KMS-11 (cell line): ENCODE results near the gene KDR.

Experiments
- H2AFZ ChIP-seq: fragments of 200-600 bp; sonication (generic); 2 replicates; pipeline ENCODE4 v1.6.1; 2016; ENCODE audit warnings: antibody characterized with exemption, mixed run types, low read depth
- H3K27ac ChIP-seq: fragments of 200-600 bp; sonication (generic); 2 replicates; pipeline ENCODE4 v1.6.1; 2016; ENCODE audit warnings: mild to moderate bottlenecking, mixed run types
- H3K27me3 ChIP-seq: fragments of 200-600 bp; sonication (generic); 2 replicates; pipeline ENCODE4 v1.6.1; 2017; ENCODE audit warnings: mild to moderate bottlenecking, low read depth, mixed run types, moderate library complexity; ENCODE audit not compliant: insufficient read depth
- H3K36me3 ChIP-seq: fragments of 200-600 bp; sonication (generic); 2 replicates; pipeline ENCODE4 v1.6.1; 2017; ENCODE audit warnings: mild to moderate bottlenecking, mixed run types; ENCODE audit not compliant: insufficient read depth
- H3K4me1 ChIP-seq: fragments of 200-600 bp; sonication (generic); 2 replicates; pipeline ENCODE4 v1.6.1; 2016; ENCODE audit warnings: mild to moderate bottlenecking, low read depth, mixed run types; ENCODE audit not compliant: poor library complexity, severe bottlenecking
- H3K4me2 ChIP-seq: fragments of 200-600 bp; sonication (generic); 2 replicates; pipeline ENCODE4 v1.7.0; 2016; ENCODE audit warnings: mild to moderate bottlenecking, mixed run types
- H3K4me3 ChIP-seq: fragments of 200-600 bp; sonication (generic); IDR thresholded peaks from 2 replicates; pipeline ENCODE4 v1.6.1; 2017; ENCODE audit warnings: low read depth, low read length, mixed read lengths; ENCODE audit not compliant: insufficient read depth
- H3K79me2 ChIP-seq: fragments of 200-600 bp; sonication (generic); 2 replicates; pipeline ENCODE4 v1.6.1; 2016; ENCODE audit warnings: low read depth, mixed run types; ENCODE audit not compliant: insufficient read depth
- H3K9ac ChIP-seq: fragments of 200-600 bp; sonication (generic); 2 replicates; pipeline ENCODE4 v1.6.1; 2016; ENCODE audit warnings: mild to moderate bottlenecking, mixed run types
- H4K20me1 ChIP-seq: fragments of 200-600 bp; sonication (generic); 2 replicates; pipeline ENCODE4 v1.6.1; 2016; ENCODE audit warnings: mild to moderate bottlenecking, mixed run types; ENCODE audit not compliant: insufficient read depth
- CTCF ChIP-seq: fragments of 200-600 bp; sonication (generic); conservative IDR thresholded peaks from 2 replicates; pipeline ENCODE4 v1.6.1; 2017; ENCODE audit warnings: low read depth, mild to moderate bottlenecking, antibody characterized with exemption, low read length, moderate library complexity, mixed read lengths

The KDR gene

GRCh38 chr4:55038176-55038890 lies 87.1 kb downstream of the KDR start:
- no peaks in the 10 kb centered on the region for H3K36me3 ChIP-seq
- no peaks in the 10 kb centered on the region for H3K27me3 ChIP-seq
- H4K20me1 ChIP-seq = no peaks in the 10 kb centered on the region
- no peak overlapping the region for H3K4me3 ChIP-seq
- no peaks in the 10 kb centered on the region for H3K79me2 ChIP-seq
- no peak overlapping the region for H3K9ac ChIP-seq
- H3K27ac ChIP-seq = no peak overlapping the region
- TF ChIP-seq CTCF = no peak
- no peak overlapping the region for H3K4me2 ChIP-seq
- no peaks in the 10 kb centered on the region for H3K4me1 ChIP-seq
- H2AFZ ChIP-seq = no peak overlapping the region

- H3K9ac ChIP-seq = no peak overlapping the region
- H3K4me3 ChIP-seq = no peak overlapping the region
- TF ChIP-seq CTCF = no peak
- no peaks in the 10 kb centered on the region for H3K27me3 ChIP-seq
- no peaks in the 10 kb centered on the region for H3K36me3 ChIP-seq
- H3K27ac ChIP-seq = no peak overlapping the region
- no peak overlapping the region for H3K4me2 ChIP-seq
- no peak overlapping the region for H2AFZ ChIP-seq
- H3K79me2 ChIP-seq = no peaks in the 10 kb centered on the region
- H4K20me1 ChIP-seq = no peaks in the 10 kb centered on the region
- no peaks in the 10 kb centered on the region for H3K4me1 ChIP-seq
Observed at GRCh38 chr4:55037728-55038127, 87.7 kb downstream of the KDR start.

GRCh38 chr4:55036405-55036804 lies 89.0 kb downstream of the KDR start:
- no peaks in the 10 kb centered on the region for H3K4me1 ChIP-seq
- H3K27me3 ChIP-seq = no peaks in the 10 kb centered on the region
- H3K4me3 ChIP-seq = no peak overlapping the region
- H3K9ac ChIP-seq = no peak overlapping the region
- H3K36me3 ChIP-seq = no peaks in the 10 kb centered on the region
- no peak overlapping the region for H3K27ac ChIP-seq
- H3K79me2 ChIP-seq = no peaks in the 10 kb centered on the region
- no peak for TF ChIP-seq CTCF
- H4K20me1 ChIP-seq = no peaks in the 10 kb centered on the region
- H3K4me2 ChIP-seq = no peak overlapping the region
- H2AFZ ChIP-seq = no peak overlapping the region

GRCh38 chr4:55035892-55036291 lies 89.5 kb downstream of the KDR start:
- H3K4me3 ChIP-seq = no peak overlapping the region
- H4K20me1 ChIP-seq = no peaks in the 10 kb centered on the region
- H3K79me2 ChIP-seq = no peaks in the 10 kb centered on the region
- no peak overlapping the region for H3K27ac ChIP-seq
- no peak overlapping the region for H3K9ac ChIP-seq
- H2AFZ ChIP-seq = no peak overlapping the region
- H3K4me2 ChIP-seq = no peak overlapping the region
- no peaks in the 10 kb centered on the region for H3K36me3 ChIP-seq
- TF ChIP-seq CTCF = no peak
- H3K4me1 ChIP-seq = no peaks in the 10 kb centered on the region
- H3K27me3 ChIP-seq = no peaks in the 10 kb centered on the region
